Keratinocyte (primary cell): ENCODE results near the gene KIF21A. TPM values are rescaled to one million over a fixed set of nuclear protein-coding genes. Genes with fewer than 3 reads are reported as not detected.

Experiments
- DNase-seq: peaks from one replicate; pipeline ENCODE4 v3.0.0-alpha.2; 2011; ENCODE audit warnings: low read depth, missing footprints, low spot score
- FAIRE-seq: peaks from 2 replicates; lab custom pipeline; 2011; peaks lifted over from hg19 to GRCh38; lab: Jason Lieb, UNC
- H2AFZ ChIP-seq: 2 replicates; pipeline ENCODE4 v1.6.0; 2012; ENCODE audit warnings: low read length, control low read depth, inconsistent platforms; ENCODE audit not compliant: control insufficient read depth
- H3K27ac ChIP-seq: 2 replicates; pipeline ENCODE4 v1.5.1; 2011; ENCODE audit warnings: low read length; ENCODE audit not compliant: control insufficient read depth, insufficient read depth
- H3K27me3 ChIP-seq: 3 replicates; pipeline ENCODE4 v1.6.0; 2011; ENCODE audit warnings: low read length; ENCODE audit not compliant: control insufficient read depth, insufficient read depth; ENCODE audit errors: extremely low read depth
- H3K36me3 ChIP-seq, 2 experiments: 2 replicates in 1 of 2; 3 replicates in 1 of 2; pipeline ENCODE4 v1.5.1; 2011; ENCODE audit warnings: low read length in 2 of 2, mild to moderate bottlenecking in 1 of 2; ENCODE audit not compliant: control insufficient read depth in 2 of 2, insufficient read depth in 2 of 2; ENCODE audit errors: extremely low read depth in 1 of 2
- H3K4me1 ChIP-seq: 3 replicates; pipeline ENCODE4 v1.5.1; 2011; ENCODE audit warnings: low read length; ENCODE audit not compliant: control insufficient read depth, insufficient read depth; ENCODE audit errors: extremely low read depth
- H3K4me2 ChIP-seq: 3 replicates; pipeline ENCODE4 v1.6.0; 2011; ENCODE audit warnings: low read depth, low read length; ENCODE audit not compliant: control insufficient read depth, insufficient read depth; ENCODE audit errors: extremely low read depth
- H3K4me3 ChIP-seq, 3 experiments: fragments of 200-600 bp in 1 of 3; sonication (generic) in 1 of 3; 2 replicates in 2 of 3; 3 replicates in 1 of 3; pipeline ENCODE4 v1.5.1; 2011 to 2016; ENCODE audit warnings: low read length in 3 of 3, mild to moderate bottlenecking in 3 of 3, control low read depth in 2 of 3, inconsistent platforms in 1 of 3, low read depth in 1 of 3, mixed read lengths in 1 of 3, mixed run types in 1 of 3, moderate library complexity in 1 of 3; ENCODE audit not compliant: control insufficient read depth in 2 of 3, insufficient read depth in 2 of 3; ENCODE audit errors: extremely low read depth in 1 of 3
- H3K79me2 ChIP-seq: 2 replicates; pipeline ENCODE4 v1.6.0; 2012; ENCODE audit warnings: low read length; ENCODE audit not compliant: control insufficient read depth, insufficient read depth
- H3K9ac ChIP-seq: 3 replicates; pipeline ENCODE4 v1.6.0; 2011; ENCODE audit warnings: low read length; ENCODE audit not compliant: control insufficient read depth, insufficient read depth; ENCODE audit errors: extremely low read depth
- H3K9me1 ChIP-seq: 3 replicates; pipeline ENCODE4 v1.6.0; 2011; ENCODE audit warnings: low read length; ENCODE audit not compliant: control insufficient read depth, insufficient read depth; ENCODE audit errors: extremely low read depth
- H3K9me3 ChIP-seq: 2 replicates; pipeline ENCODE4 v1.5.1; 2012; ENCODE audit warnings: low read depth, low read length; ENCODE audit not compliant: control insufficient read depth
- H4K20me1 ChIP-seq: 3 replicates; pipeline ENCODE4 v1.6.0; 2011; ENCODE audit warnings: low read length; ENCODE audit not compliant: control insufficient read depth, insufficient read depth; ENCODE audit errors: extremely low read depth
- CTCF ChIP-seq, 3 experiments: IDR thresholded peaks in 1 of 3; conservative IDR thresholded peaks in 1 of 3; optimal IDR thresholded peaks in 1 of 3; 2 replicates in 2 of 3; 3 replicates in 1 of 3; pipeline versions ENCODE3 to v1.5.1; 2011; ENCODE audit warnings: low read length in 3 of 3, mild to moderate bottlenecking in 3 of 3, moderate library complexity in 2 of 3, control low read depth in 1 of 3, inconsistent platforms in 1 of 3; ENCODE audit not compliant: insufficient read depth in 2 of 3; ENCODE audit errors: extremely low read depth in 1 of 3
- EZH2 ChIP-seq: IDR thresholded peaks from one replicate; pipeline ENCODE4 v1.6.1; 2012; ENCODE audit warnings: inconsistent platforms, mild to moderate bottlenecking, low read length, moderate library complexity
- dilution Hi-C: fragments of 300-500 bp; cut with MboI; formaldehyde crosslinking; loops from one replicate; pipeline ENCODE4 v1.7.0; 2020; ENCODE audit warnings: low sequenced_read_pairs; ENCODE audit not compliant: extremely low pct_ligation_motif_present
- polyA plus RNA-seq, 5 experiments: library from polyadenylated mRNA; depleted of rRNA in 3 of 5; stranded (reverse) in 3 of 5; stranded (forward) in 1 of 5; unstranded in 1 of 5; fragments of >200 nt; gene quantifications; 1 replicate in 1 of 5; 2 replicates in 3 of 5; 3 replicates in 1 of 5; pipeline versions ENCODE4 v1.2.1 to v1.2.3, GENCODE V29; 2011 to 2012; ENCODE audit warnings: missing spikeins in 2 of 5, low read depth in 1 of 5, low replicate concordance in 1 of 5

Gene KIF21A
- polyA plus RNA-seq, 1 donor (not counting 4 experiments of a cell fraction or from before 2014, with no cell fraction given) = 27.5 TPM

GRCh38 chr12:39464976-39465695 is 22.2 kb upstream of the KIF21A start:
- no peaks in the 10 kb centered on the region for H3K4me1 ChIP-seq
- FAIRE-seq (no peak), DNase-seq (no peak)
- no peak overlapping the region for H3K4me2 ChIP-seq
- no peaks in the 10 kb centered on the region for H4K20me1 ChIP-seq
- no peak overlapping the region for H2AFZ ChIP-seq
- dilution Hi-C loops = no loop called here
- H3K27ac ChIP-seq = no peak overlapping the region
- H3K9me3 ChIP-seq = no peaks in the 10 kb centered on the region
- H3K9ac ChIP-seq = no peak overlapping the region
- H3K9me1 ChIP-seq = no peaks in the 10 kb centered on the region
- no peak overlapping the region for H3K4me3 ChIP-seq
- no peak for TF ChIP-seq CTCF (optimal IDR thresholded peaks at IDR 0.05 in 1 of 3, IDR thresholded peaks at IDR 0.05 in 1 of 3, conservative IDR thresholded peaks at IDR 0.05 in 1 of 3; ENCODE audit: extremely low read depth in 1 of 3, insufficient read depth in 2 of 3, low read length in 3 of 3)
- TF ChIP-seq EZH2 = no peak
- no peaks in the 10 kb centered on the region for H3K79me2 ChIP-seq
- H3K36me3 ChIP-seq = no peaks in the 10 kb centered on the region
- H3K27me3 ChIP-seq = no peaks in the 10 kb centered on the region

GRCh38 chr12:39461059-39461458 is 18.1 kb upstream of the KIF21A start:
- TF ChIP-seq EZH2 (no peak), CTCF (optimal IDR thresholded peaks at IDR 0.05 in 1 of 3, IDR thresholded peaks at IDR 0.05 in 1 of 3, conservative IDR thresholded peaks at IDR 0.05 in 1 of 3; ENCODE audit: extremely low read depth in 1 of 3, insufficient read depth in 2 of 3, low read length in 3 of 3) (no peak)
- Histone ChIP-seq H3K79me2 (no peaks in the 10 kb centered on the region), H3K4me3 (no peak overlapping the region), H4K20me1 (no peaks in the 10 kb centered on the region), H3K9me3 (no peaks in the 10 kb centered on the region), H2AFZ (no peak overlapping the region), H3K27me3 (no peaks in the 10 kb centered on the region), H3K9ac (no peak overlapping the region), H3K27ac (no peak overlapping the region), H3K4me2 (no peak overlapping the region), H3K9me1 (no peaks in the 10 kb centered on the region), H3K36me3 (no peaks in the 10 kb centered on the region), H3K4me1 (no peaks in the 10 kb centered on the region)
- DNase-seq (no peak), FAIRE-seq (no peak)
- dilution Hi-C loops = no loop called here
